ENCODE measurements around the gene G6PC2. TPM values are rescaled to one million over a fixed set of nuclear protein-coding genes. Genes with fewer than 3 reads are reported as not detected.

Gene G6PC2
- total RNA-seq, 1 donor from 2014 or later = not detected

DNA sequence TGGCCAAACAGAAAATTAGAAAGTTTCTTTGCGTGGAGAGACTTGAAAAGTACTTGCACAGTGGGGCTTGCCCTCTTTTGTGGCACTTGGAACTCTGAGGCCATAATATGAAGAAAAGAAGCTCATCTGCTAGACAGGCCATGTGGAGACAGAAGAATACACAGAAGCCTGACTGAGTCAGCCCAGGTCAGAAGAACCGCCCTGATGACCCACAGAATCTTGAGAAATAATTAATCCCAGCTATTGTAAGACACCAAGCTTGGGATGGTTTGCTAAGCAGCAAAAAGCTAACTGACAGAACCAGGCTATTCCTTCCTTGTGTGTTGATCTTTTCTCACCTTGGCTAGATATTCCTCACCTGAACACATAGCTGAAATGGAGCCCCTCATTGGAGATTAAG is 33.7 kb downstream of the G6PC2 start:
- DNase-seq (ENCODE audit: extremely low spot score in 2 of 2) = no peak
- no peaks in the 10 kb centered on the region for H3K27me3 ChIP-seq
- no peaks in the 10 kb centered on the region for H3K36me3 ChIP-seq
- TF ChIP-seq POLR2A (IDR thresholded peaks at IDR 0.05) (no peak), POLR2AphosphoS5 (IDR thresholded peaks at IDR 0.05; ENCODE audit: insufficient read depth in 1 of 2, low read depth in 1 of 2) (no peak)
- TF ChIP-seq, protein P1, sequence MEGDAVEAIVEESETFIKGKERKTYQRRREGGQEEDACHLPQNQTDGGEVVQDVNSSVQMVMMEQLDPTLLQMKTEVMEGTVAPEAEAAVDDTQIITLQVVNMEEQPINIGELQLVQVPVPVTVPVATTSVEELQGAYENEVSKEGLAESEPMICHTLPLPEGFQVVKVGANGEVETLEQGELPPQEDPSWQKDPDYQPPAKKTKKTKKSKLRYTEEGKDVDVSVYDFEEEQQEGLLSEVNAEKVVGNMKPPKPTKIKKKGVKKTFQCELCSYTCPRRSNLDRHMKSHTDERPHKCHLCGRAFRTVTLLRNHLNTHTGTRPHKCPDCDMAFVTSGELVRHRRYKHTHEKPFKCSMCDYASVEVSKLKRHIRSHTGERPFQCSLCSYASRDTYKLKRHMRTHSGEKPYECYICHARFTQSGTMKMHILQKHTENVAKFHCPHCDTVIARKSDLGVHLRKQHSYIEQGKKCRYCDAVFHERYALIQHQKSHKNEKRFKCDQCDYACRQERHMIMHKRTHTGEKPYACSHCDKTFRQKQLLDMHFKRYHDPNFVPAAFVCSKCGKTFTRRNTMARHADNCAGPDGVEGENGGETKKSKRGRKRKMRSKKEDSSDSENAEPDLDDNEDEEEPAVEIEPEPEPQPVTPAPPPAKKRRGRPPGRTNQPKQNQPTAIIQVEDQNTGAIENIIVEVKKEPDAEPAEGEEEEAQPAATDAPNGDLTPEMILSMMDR (IDR thresholded peaks at IDR 0.05) = no peak
- no peaks in the 10 kb centered on the region for H3K9me3 ChIP-seq
- H3K4me3 ChIP-seq = no peak overlapping the region
- no peaks in the 10 kb centered on the region for H3K4me1 ChIP-seq
- intact Hi-C loops (cut with DNase I) = no loop called here
- H3K27ac ChIP-seq = no peak overlapping the region

- intact Hi-C loops (cut with DNase I) = no loop called here
- Histone ChIP-seq H3K4me3 (no peak overlapping the region), H3K4me1 (no peaks in the 10 kb centered on the region), H3K9me3 (no peaks in the 10 kb centered on the region), H3K27me3 (no peaks in the 10 kb centered on the region), H3K27ac (no peak overlapping the region), H3K36me3 (no peaks in the 10 kb centered on the region)
- DNase-seq (ENCODE audit: extremely low spot score in 2 of 2) = no peak
- TF ChIP-seq POLR2A (IDR thresholded peaks at IDR 0.05) (no peak), POLR2AphosphoS5 (IDR thresholded peaks at IDR 0.05; ENCODE audit: insufficient read depth in 1 of 2, low read depth in 1 of 2) (no peak)
- TF ChIP-seq, protein P1 (IDR thresholded peaks at IDR 0.05) = no peak
Observed at GRCh38 chr2:168935810-168936581, 34.9 kb downstream of the G6PC2 start.

DNA sequence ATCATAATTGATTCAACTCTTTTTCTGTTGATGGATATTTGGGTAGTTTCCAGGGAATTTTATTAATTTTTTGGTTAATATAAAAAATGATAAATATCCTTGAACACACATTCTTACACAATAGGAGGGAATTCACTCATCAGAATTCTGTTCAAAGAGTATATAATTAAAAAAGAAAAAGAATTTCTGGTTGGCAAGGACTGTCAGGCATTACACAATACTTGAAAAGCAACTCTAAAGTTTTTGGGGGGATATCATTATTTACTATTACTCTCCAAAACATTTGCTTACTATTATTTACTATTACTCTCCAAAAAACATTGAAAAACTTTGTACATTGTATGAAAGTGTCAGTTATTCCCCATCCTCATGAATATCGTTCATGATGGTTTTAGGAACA is 38.0 kb downstream of the G6PC2 start:
- H3K27me3 ChIP-seq = no peaks in the 10 kb centered on the region
- no peaks in the 10 kb centered on the region for H3K9me3 ChIP-seq
- H3K4me3 ChIP-seq = no peak overlapping the region
- no peaks in the 10 kb centered on the region for H3K4me1 ChIP-seq
- no peak overlapping the region for H3K27ac ChIP-seq
- intact Hi-C loops (cut with DNase I) = no loop called here
- H3K36me3 ChIP-seq = no peaks in the 10 kb centered on the region
- TF ChIP-seq POLR2AphosphoS5 (IDR thresholded peaks at IDR 0.05; ENCODE audit: insufficient read depth in 1 of 2, low read depth in 1 of 2) = no peak
- TF ChIP-seq, protein P1 (IDR thresholded peaks at IDR 0.05) = no peak
- no peak for TF ChIP-seq POLR2A (IDR thresholded peaks at IDR 0.05)
- no peak for DNase-seq (ENCODE audit: extremely low spot score in 2 of 2)

- Histone ChIP-seq H3K4me3 (no peak overlapping the region), H3K36me3 (no peaks in the 10 kb centered on the region), H3K27ac (no peak overlapping the region), H3K9me3 (no peaks in the 10 kb centered on the region), H3K27me3 (no peaks in the 10 kb centered on the region), H3K4me1 (no peaks in the 10 kb centered on the region)
- DNase-seq (ENCODE audit: extremely low spot score in 2 of 2) = no peak
- intact Hi-C loops (cut with DNase I) = no loop called here
- TF ChIP-seq, protein P1 (IDR thresholded peaks at IDR 0.05) = no peak
Observed at GRCh38 chr2:168939918-168940317, 38.8 kb downstream of the G6PC2 start.

- no peak overlapping the region for H3K4me3 ChIP-seq
- no peaks in the 10 kb centered on the region for H3K27me3 ChIP-seq
- H3K27ac ChIP-seq = no peak overlapping the region
- H3K9me3 ChIP-seq = no peaks in the 10 kb centered on the region
- no peak for DNase-seq (ENCODE audit: extremely low spot score in 2 of 2)
- intact Hi-C loops (cut with DNase I) = no loop called here
- TF ChIP-seq POLR2AphosphoS5 (IDR thresholded peaks at IDR 0.05; ENCODE audit: insufficient read depth in 1 of 2, low read depth in 1 of 2) = no peak
- TF ChIP-seq POLR2A (IDR thresholded peaks at IDR 0.05) = no peak
- TF ChIP-seq, protein P1 (IDR thresholded peaks at IDR 0.05) = no peak
- no peaks in the 10 kb centered on the region for H3K36me3 ChIP-seq
- H3K4me1 ChIP-seq = no peaks in the 10 kb centered on the region
Observed at GRCh38 chr2:168941297-168941696, 40.2 kb downstream of the G6PC2 start.
